HCT116 (cell line): Measurements from ENCODE around the gene COL5A2. TPM values are rescaled to one million over a fixed set of nuclear protein-coding genes. Genes with fewer than 3 reads are reported as not detected.

Experiments used
- ATAC-seq: fragments of 200-7000 bp; cut with Tn5 transposase; 2 replicates; pipeline ENCODE4 v1.9.1; 2020; ENCODE audit warnings: mild to moderate bottlenecking, moderate library complexity
- BruUV-seq: library from RNA; stranded (reverse); fragments of 400-500 nt; replicated peaks from 2 replicates; lab custom pipeline; 2021; lab: Mats Ljungman, UMichigan
- CTCF ChIA-PET: fragments of 300-600 bp; sonication (Branson Sonifier 250); formaldehyde crosslinking; loops from one replicate; lab custom pipeline; 2021; ENCODE audit warnings: antibody characterized with exemption; lab: Charles Lee
- POLR2A ChIA-PET: fragments of 300-600, 350-600 bp; sonication (Branson Sonifier 250); formaldehyde crosslinking; loops from one replicate; lab custom pipeline; 2021; ENCODE audit warnings: antibody characterized with exemption; lab: Charles Lee
- RAD21 ChIA-PET, 2 experiments: fragments of 300-600 bp; sonication (Branson Sonifier 250); formaldehyde crosslinking; loops; one replicate each; lab custom pipeline; 2023; ENCODE audit warnings: low total read pairs in 2 of 2; ENCODE audit not compliant: uncharacterized antibody in 2 of 2, unreplicated experiment in 2 of 2, low non-redundant PET in 1 of 2; lab: Charles Lee
- DNase-seq: peaks from one replicate; pipeline ENCODE4 v3.0.0-alpha.2; 2010; ENCODE audit warnings: low read depth, low spot score
- H2AFZ ChIP-seq: fragments of 200-600 bp; shearing (Covaris generic), sonication (generic); 2 replicates; pipeline ENCODE4 v1.6.1; 2017; ENCODE audit warnings: low read depth, mixed run types, mixed read lengths, antibody characterized with exemption, low read length; ENCODE audit not compliant: poor library complexity, severe bottlenecking
- H3K27ac ChIP-seq: 2 replicates; pipeline ENCODE4 v1.5.1; 2012; ENCODE audit warnings: low read depth, low read length
- H3K27me3 ChIP-seq: fragments of 200-600 bp; sonication (generic); 2 replicates; pipeline ENCODE4 v1.6.1; 2016; ENCODE audit warnings: mixed run types, low read length, mixed read lengths; ENCODE audit not compliant: insufficient read depth
- H3K36me3 ChIP-seq, 2 experiments: fragments of 200-500 bp in 1 of 2; fragments of 200-600 bp in 1 of 2; sonication (Bioruptor generic) in 1 of 2; sonication (generic) in 1 of 2; 2 replicates each; pipeline versions ENCODE4 v1.5.1 to v1.6.1; 2014 to 2016; ENCODE audit warnings: low read length in 2 of 2, inconsistent platforms in 1 of 2, mixed read lengths in 1 of 2, mixed run types in 1 of 2; ENCODE audit not compliant: insufficient read depth in 2 of 2, control insufficient read depth in 1 of 2
- H3K4me1 ChIP-seq, 2 experiments: fragments of 200-600 bp in 1 of 2; sonication (generic) in 1 of 2; 2 replicates each; pipeline versions ENCODE4 v1.5.1 to v1.6.1; 2012 to 2017; ENCODE audit warnings: low read length in 2 of 2, inconsistent platforms in 1 of 2, mild to moderate bottlenecking in 1 of 2, mixed read lengths in 1 of 2, mixed run types in 1 of 2, moderate library complexity in 1 of 2; ENCODE audit not compliant: insufficient read depth in 2 of 2, control insufficient read depth in 1 of 2
- H3K4me2 ChIP-seq: fragments of 200-600 bp; sonication (generic); 2 replicates; pipeline ENCODE4 v1.6.1; 2017; ENCODE audit warnings: mixed run types, low read length, mixed read lengths
- H3K4me3 ChIP-seq, 2 experiments: fragments of 200-600 bp in 1 of 2; sonication (generic) in 1 of 2; replicated peaks in 1 of 2; 2 replicates each; pipeline ENCODE4 v1.5.1; 2011 to 2016; ENCODE audit warnings: low read length in 2 of 2, control low read depth in 1 of 2, low read depth in 1 of 2, mild to moderate bottlenecking in 1 of 2, mixed read lengths in 1 of 2, mixed run types in 1 of 2
- H3K79me2 ChIP-seq: fragments of 200-600 bp; sonication (generic); 2 replicates; pipeline ENCODE4 v1.6.1; 2017; ENCODE audit warnings: mild to moderate bottlenecking, mixed run types, low read length, moderate library complexity, mixed read lengths; ENCODE audit not compliant: insufficient read depth
- H3K9ac ChIP-seq: fragments of 200-600 bp; sonication (generic); 2 replicates; pipeline ENCODE4 v1.6.1; 2016; ENCODE audit warnings: low read length, mixed read lengths
- H3K9me2 ChIP-seq: fragments of 200-600 bp; sonication (generic), shearing (Covaris generic); 2 replicates; pipeline ENCODE4 v1.6.1; 2017; ENCODE audit warnings: mixed run types, mild to moderate bottlenecking, moderate library complexity; ENCODE audit not compliant: insufficient read depth
- H3K9me3 ChIP-seq, 2 experiments: fragments of 200-500 bp in 1 of 2; fragments of 200-600 bp in 1 of 2; sonication (Bioruptor generic) in 1 of 2; sonication (generic) in 1 of 2; 2 replicates each; pipeline ENCODE4 v1.6.1; 2014 to 2017; ENCODE audit warnings: low read length in 2 of 2, mixed read lengths in 2 of 2, inconsistent platforms in 1 of 2, low read depth in 1 of 2, mild to moderate bottlenecking in 1 of 2, mixed run types in 1 of 2, moderate library complexity in 1 of 2; ENCODE audit not compliant: control insufficient read depth in 1 of 2, insufficient read depth in 1 of 2
- H4K20me1 ChIP-seq: fragments of 200-600 bp; sonication (generic), shearing (Covaris generic); 2 replicates; pipeline ENCODE4 v1.6.1; 2017; ENCODE audit warnings: mixed run types, mild to moderate bottlenecking, moderate library complexity; ENCODE audit not compliant: insufficient read depth
- CEBPB ChIP-seq: IDR thresholded peaks from 2 replicates; pipeline ENCODE4 v1.6.1; 2012; ENCODE audit warnings: low read depth
- EGR1 ChIP-seq: IDR thresholded peaks from 2 replicates; pipeline ENCODE4 v1.6.1; 2012; ENCODE audit warnings: low read depth
- ELF1 ChIP-seq: IDR thresholded peaks from 2 replicates; pipeline ENCODE4 v1.6.1; 2012; ENCODE audit warnings: low read depth, borderline replicate concordance
- EZH2phosphoT487 ChIP-seq: fragments of 200-600 bp; IDR thresholded peaks from 2 replicates; pipeline ENCODE4 v1.6.1; 2018; ENCODE audit warnings: antibody characterized with exemption, borderline replicate concordance
- POLR2A ChIP-seq: IDR thresholded peaks from 2 replicates; pipeline ENCODE4 v1.7.0; 2011; ENCODE audit warnings: borderline replicate concordance; ENCODE audit not compliant: insufficient read depth, insufficient read length; ENCODE audit errors: extremely low read depth
- POLR2AphosphoS5 ChIP-seq: IDR thresholded peaks from 2 replicates; pipeline ENCODE4 v1.6.1; 2011; ENCODE audit warnings: mild to moderate bottlenecking, low read depth, low read length, moderate library complexity
- SP1 ChIP-seq: IDR thresholded peaks from 2 replicates; pipeline ENCODE4 v1.6.1; 2012; ENCODE audit warnings: low read depth
- SRF ChIP-seq: IDR thresholded peaks from 2 replicates; pipeline ENCODE4 v1.6.1; 2012; ENCODE audit warnings: low read depth
- ZNF274 ChIP-seq: fragments of 200-500 bp; sonication (Bioruptor generic); IDR thresholded peaks from 2 replicates; pipeline ENCODE4 v1.6.1; 2014; ENCODE audit warnings: mild to moderate bottlenecking, low read depth, low read length, inconsistent platforms
- intact Hi-C: fragments of 100-400 bp; cut with micrococcal nuclease; formaldehyde crosslinking; loops from 2 replicates; pipeline ENCODE4 v1.10.0; 2022
- total RNA-seq: library from RNA; stranded (reverse); gene quantifications from one replicate; pipeline ENCODE4 v1.2.1, GENCODE V29; 2021; ENCODE audit not compliant: unreplicated experiment
- TF ChIP-seq, protein P1 (sequence below): IDR thresholded peaks from 2 replicates; pipeline ENCODE4 v1.6.1; 2012
- TF ChIP-seq, protein P2 (sequence below), 3 experiments: fragments of 200-600 bp in 1 of 3; sonication (generic) in 1 of 3; IDR thresholded peaks in 2 of 3; conservative IDR thresholded peaks in 1 of 3; 2 replicates each; pipeline ENCODE4 v1.5.1; 2012 to 2017; ENCODE audit warnings: low read depth in 2 of 3, low read length in 2 of 3, antibody characterized with exemption in 1 of 3, borderline replicate concordance in 1 of 3, control low read depth in 1 of 3, mild to moderate bottlenecking in 1 of 3, mixed read lengths in 1 of 3, mixed run types in 1 of 3, moderate library complexity in 1 of 3; ENCODE audit not compliant: insufficient read depth in 1 of 3

COL5A2 gene
- total RNA-seq, 1 experiment from 2014 or later = 2.3 TPM

DNA sequence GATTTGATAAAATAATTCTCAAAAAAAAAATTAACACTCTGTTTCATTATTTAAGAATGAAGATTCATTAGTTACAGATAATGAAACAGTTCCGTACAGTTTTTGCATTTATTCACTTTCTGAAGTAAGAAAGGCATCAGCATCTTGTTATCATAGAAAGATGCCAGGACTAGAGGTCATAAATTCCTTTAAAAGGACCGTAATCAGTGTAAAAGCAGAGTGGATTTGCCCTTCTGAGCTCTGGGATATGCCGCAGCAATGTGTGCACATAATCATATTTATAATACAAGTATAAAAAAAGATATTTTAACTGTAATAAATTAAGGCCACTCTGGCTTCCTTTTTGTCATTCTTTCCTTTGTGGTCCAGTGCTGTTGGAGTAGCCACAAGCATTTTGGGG lies 37.5 kb upstream of the COL5A2 start:
- H3K27me3 ChIP-seq = no peaks in the 10 kb centered on the region
- no peaks in the 10 kb centered on the region for H3K79me2 ChIP-seq
- no peaks in the 10 kb centered on the region for H3K36me3 ChIP-seq
- DNase-seq = no peak
- peaks cover 0 to 6% of the 10 kb centered on the region in 2 experiments; a peak in 2 of 4 replicates for H3K4me1 ChIP-seq
- no peaks in the 10 kb centered on the region for H4K20me1 ChIP-seq
- ATAC-seq = no peak
- no peaks in the 10 kb centered on the region for H3K9me2 ChIP-seq
- TF ChIP-seq, protein P1, sequence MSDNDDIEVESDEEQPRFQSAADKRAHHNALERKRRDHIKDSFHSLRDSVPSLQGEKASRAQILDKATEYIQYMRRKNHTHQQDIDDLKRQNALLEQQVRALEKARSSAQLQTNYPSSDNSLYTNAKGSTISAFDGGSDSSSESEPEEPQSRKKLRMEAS = no peak
- TF ChIP-seq POLR2A = no peak
- no peak for TF ChIP-seq CEBPB
- no peak for TF ChIP-seq POLR2AphosphoS5
- no peak for TF ChIP-seq EZH2phosphoT487
- TF ChIP-seq, protein P2, sequence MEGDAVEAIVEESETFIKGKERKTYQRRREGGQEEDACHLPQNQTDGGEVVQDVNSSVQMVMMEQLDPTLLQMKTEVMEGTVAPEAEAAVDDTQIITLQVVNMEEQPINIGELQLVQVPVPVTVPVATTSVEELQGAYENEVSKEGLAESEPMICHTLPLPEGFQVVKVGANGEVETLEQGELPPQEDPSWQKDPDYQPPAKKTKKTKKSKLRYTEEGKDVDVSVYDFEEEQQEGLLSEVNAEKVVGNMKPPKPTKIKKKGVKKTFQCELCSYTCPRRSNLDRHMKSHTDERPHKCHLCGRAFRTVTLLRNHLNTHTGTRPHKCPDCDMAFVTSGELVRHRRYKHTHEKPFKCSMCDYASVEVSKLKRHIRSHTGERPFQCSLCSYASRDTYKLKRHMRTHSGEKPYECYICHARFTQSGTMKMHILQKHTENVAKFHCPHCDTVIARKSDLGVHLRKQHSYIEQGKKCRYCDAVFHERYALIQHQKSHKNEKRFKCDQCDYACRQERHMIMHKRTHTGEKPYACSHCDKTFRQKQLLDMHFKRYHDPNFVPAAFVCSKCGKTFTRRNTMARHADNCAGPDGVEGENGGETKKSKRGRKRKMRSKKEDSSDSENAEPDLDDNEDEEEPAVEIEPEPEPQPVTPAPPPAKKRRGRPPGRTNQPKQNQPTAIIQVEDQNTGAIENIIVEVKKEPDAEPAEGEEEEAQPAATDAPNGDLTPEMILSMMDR (IDR thresholded peaks at IDR 0.05 in 2 of 3, conservative IDR thresholded peaks at IDR 0.05 in 1 of 3; ENCODE audit: borderline replicate concordance in 1 of 3, insufficient read depth in 1 of 3, low read depth in 2 of 3, low read length in 2 of 3) = no peak
- no peak for TF ChIP-seq ZNF274
- no peak for TF ChIP-seq ELF1
- TF ChIP-seq EGR1 = no peak
- TF ChIP-seq SP1 = no peak
- TF ChIP-seq SRF = no peak
- no peak overlapping the region for H2AFZ ChIP-seq
- no peaks in the 10 kb centered on the region for H3K9me3 ChIP-seq
- intact Hi-C loops = no loop called here
- no peak overlapping the region for H3K4me2 ChIP-seq
- H3K4me3 ChIP-seq = no peak overlapping the region
- ChIA-PET POLR2A (no interaction called here), RAD21 (no interaction called here), CTCF (no interaction called here)
- no TSS peak for BruUV-seq
- H3K27ac ChIP-seq = no peak overlapping the region
- no peak overlapping the region for H3K9ac ChIP-seq
